ENCODE results near the gene RSPO4.

DNA sequence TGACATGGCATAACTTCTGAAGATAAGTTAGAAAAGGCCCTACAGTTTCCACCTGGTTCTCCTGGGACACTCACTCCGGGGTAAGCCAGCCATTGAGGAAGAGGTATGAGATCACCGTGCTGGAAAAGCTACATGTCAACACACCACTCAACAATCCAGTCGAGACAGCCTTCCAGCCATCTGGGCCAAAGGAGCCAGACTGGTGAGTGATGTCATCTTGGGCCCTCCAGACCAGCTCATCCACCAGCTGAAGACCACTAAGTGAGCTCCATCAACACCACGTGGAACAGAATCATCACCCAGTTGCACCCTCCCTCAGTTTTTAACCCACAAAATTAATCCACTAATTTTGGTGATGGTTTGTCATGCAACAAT, 32.3 kb upstream of the RSPO4 start:
- TF ChIP-seq, protein P1, sequence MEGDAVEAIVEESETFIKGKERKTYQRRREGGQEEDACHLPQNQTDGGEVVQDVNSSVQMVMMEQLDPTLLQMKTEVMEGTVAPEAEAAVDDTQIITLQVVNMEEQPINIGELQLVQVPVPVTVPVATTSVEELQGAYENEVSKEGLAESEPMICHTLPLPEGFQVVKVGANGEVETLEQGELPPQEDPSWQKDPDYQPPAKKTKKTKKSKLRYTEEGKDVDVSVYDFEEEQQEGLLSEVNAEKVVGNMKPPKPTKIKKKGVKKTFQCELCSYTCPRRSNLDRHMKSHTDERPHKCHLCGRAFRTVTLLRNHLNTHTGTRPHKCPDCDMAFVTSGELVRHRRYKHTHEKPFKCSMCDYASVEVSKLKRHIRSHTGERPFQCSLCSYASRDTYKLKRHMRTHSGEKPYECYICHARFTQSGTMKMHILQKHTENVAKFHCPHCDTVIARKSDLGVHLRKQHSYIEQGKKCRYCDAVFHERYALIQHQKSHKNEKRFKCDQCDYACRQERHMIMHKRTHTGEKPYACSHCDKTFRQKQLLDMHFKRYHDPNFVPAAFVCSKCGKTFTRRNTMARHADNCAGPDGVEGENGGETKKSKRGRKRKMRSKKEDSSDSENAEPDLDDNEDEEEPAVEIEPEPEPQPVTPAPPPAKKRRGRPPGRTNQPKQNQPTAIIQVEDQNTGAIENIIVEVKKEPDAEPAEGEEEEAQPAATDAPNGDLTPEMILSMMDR (IDR thresholded peaks at IDR 0.05) = no peak
- TF ChIP-seq EP300 (IDR thresholded peaks at IDR 0.05) = no peak
